A549 (cell line): Measurements from ENCODE around the gene TRIM72.

Source experiments
- CHD2 ChIP-seq: fragments of 150-350 bp; IDR thresholded peaks from 2 replicates; pipeline ENCODE4 v1.6.1; 2014; ENCODE audit warnings: low read length; ENCODE audit not compliant: partially characterized antibody
- CHD4 ChIP-seq: fragments of 200-600 bp; sonication (generic); IDR thresholded peaks from 2 replicates; pipeline ENCODE4 v1.6.1; 2016; ENCODE audit warnings: antibody characterized with exemption, mild to moderate bottlenecking, borderline replicate concordance
- JUN ChIP-seq, 2 experiments: fragments of >200 bp; sonication (Bioruptor Twin); formaldehyde crosslinking; IDR thresholded peaks; 2 replicates in 1 of 2; 3 replicates in 1 of 2; pipeline ENCODE4 v1.6.1; 2016 to 2017
- MAX ChIP-seq: IDR thresholded peaks from 2 replicates; pipeline ENCODE4 v1.6.1; 2012
- POLR2A ChIP-seq: IDR thresholded peaks from 2 replicates; pipeline ENCODE4 v1.6.1; 2012; ENCODE audit warnings: mild to moderate bottlenecking, low read length
- POLR2AphosphoS2 ChIP-seq: conservative IDR thresholded peaks from 2 replicates; pipeline ENCODE4 v1.6.1; 2012; ENCODE audit warnings: low read length, improper control_type of control experiment, inconsistent platforms
- RARB ChIP-seq: fragments of 250-450 bp; sonication (Bioruptor Pico); IDR thresholded peaks from 2 replicates; pipeline ENCODE4 v1.8.0; 2021; ENCODE audit warnings: mild to moderate bottlenecking, moderate library complexity
- RFX5 ChIP-seq: fragments of 450-650 bp; IDR thresholded peaks from 2 replicates; pipeline ENCODE4 v1.7.1; 2014; ENCODE audit warnings: antibody characterized with exemption, mild to moderate bottlenecking, moderate library complexity
- TF ChIP-seq, protein P1 (sequence below): fragments of >200 bp; sonication (Bioruptor Twin); formaldehyde crosslinking; IDR thresholded peaks from 3 replicates; pipeline ENCODE4 v1.5.1; 2016

- TF ChIP-seq POLR2A: no peak
- no peak; the same call in 1 of the 2 replicates for TF ChIP-seq POLR2AphosphoS2
- TF ChIP-seq, protein P1, sequence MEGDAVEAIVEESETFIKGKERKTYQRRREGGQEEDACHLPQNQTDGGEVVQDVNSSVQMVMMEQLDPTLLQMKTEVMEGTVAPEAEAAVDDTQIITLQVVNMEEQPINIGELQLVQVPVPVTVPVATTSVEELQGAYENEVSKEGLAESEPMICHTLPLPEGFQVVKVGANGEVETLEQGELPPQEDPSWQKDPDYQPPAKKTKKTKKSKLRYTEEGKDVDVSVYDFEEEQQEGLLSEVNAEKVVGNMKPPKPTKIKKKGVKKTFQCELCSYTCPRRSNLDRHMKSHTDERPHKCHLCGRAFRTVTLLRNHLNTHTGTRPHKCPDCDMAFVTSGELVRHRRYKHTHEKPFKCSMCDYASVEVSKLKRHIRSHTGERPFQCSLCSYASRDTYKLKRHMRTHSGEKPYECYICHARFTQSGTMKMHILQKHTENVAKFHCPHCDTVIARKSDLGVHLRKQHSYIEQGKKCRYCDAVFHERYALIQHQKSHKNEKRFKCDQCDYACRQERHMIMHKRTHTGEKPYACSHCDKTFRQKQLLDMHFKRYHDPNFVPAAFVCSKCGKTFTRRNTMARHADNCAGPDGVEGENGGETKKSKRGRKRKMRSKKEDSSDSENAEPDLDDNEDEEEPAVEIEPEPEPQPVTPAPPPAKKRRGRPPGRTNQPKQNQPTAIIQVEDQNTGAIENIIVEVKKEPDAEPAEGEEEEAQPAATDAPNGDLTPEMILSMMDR: no peak
- no peak for TF ChIP-seq JUN (IDR thresholded peaks at IDR 0.05)
- TF ChIP-seq RARB (CRISPR knock-in tag): no peak
- no peak for TF ChIP-seq MAX
- TF ChIP-seq CHD2: no peak
- no peak for TF ChIP-seq RFX5
- no peak for TF ChIP-seq CHD4
Observed at GRCh38 chr16:31187808-31188189, 26.1 kb upstream of the TRIM72 start.
